Nucleus accumbens (tissue), 56 donors: ENCODE data around the gene MAST4.

ENCODE experiments used
- DNase-seq, 56 donors: peaks; one replicate each; lab custom pipeline; 2025; lab: John Stamatoyannopoulos, UW

Gene MAST4

DNA sequence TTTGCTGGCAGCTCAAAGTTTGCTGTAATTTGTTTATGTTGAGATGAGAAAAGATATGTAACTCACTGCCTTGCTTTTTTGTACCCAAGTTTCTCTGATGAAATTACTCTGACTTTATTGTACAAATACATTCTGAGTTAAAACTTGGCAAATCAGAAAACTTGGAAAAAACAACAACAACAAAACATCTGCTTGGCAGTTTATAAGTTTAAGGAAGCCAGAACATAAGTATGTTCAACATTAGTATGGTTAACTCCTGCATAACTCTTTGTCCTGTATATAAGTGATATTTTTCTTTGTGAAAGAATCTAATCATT is 233.1 kb downstream of the MAST4 start:
- DNase-seq, result no peak

- no peak for DNase-seq
Measured at GRCh38 chr5:66829826-66830225, 233.6 kb downstream of the MAST4 start.

- no peak for DNase-seq
Measured at GRCh38 chr5:66830636-66831035, 234.4 kb downstream of the MAST4 start.

- DNase-seq, result no peak
Measured at GRCh38 chr5:66839636-66840185, 243.5 kb downstream of the MAST4 start.

DNA sequence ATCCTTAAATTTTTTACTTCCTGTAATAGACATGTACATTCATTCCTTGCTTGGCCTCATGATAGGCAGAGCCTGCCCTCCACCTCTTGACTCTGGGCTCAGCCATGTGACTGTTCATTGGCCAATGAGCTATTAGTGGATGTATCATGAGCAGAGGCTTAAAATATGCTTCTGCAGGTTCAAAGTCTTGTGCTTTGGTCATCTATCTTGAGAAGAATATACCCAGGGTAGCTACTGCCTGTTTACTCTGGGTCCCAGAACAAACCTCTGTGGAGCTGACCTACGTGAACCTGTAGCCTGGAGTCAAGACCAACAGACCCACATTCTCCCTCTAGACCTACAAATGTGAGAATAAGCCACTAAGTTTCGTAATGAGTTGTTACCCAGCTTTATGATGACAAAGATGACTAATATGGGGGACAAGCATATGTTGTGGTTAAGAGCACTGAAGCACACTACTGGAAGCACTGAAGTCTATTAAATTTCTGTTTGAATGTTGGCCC is 244.4 kb downstream of the MAST4 start:
- no peak for DNase-seq

GRCh38 chr5:66841264-66841663 is 245.1 kb downstream of the MAST4 start:
- DNase-seq, result no peak

DNA sequence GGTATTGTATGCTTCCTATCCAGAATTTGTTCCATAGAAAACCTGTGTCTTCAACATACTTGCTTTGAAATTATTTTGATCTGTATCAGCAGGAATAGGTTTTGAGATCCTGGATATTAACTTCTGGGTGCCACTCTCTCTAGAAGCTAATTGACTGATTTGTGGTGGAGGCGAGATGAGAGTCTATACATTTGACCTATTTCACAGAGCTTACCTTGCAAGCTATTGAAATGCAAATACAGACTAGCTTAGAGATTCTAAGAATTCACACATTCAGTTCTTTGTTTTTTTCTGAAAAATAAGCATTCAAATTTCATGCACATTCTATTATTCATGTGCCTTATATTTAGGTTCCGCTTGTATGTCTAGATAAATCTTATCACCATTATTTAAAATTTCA is 246.3 kb downstream of the MAST4 start:
- no peak for DNase-seq

DNA sequence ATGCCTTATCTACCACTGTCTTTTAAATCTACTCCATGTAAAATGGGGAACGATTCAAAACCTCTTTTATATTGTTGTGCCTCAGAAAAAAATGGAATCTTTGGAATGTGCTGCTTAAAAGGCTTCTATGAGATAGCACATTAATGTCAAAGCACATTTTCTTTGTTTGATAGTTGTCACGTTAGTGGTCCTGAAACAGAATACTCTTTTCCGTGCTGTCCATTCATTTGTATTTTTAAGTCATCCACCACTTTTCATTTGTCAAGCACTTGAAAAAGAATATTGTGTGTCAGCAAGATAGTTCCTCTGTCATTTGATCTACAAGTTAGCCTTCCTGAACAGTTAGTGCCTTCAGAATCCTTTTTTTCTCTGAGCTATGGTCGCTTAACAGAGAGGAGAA is 246.9 kb downstream of the MAST4 start:
- DNase-seq, result no peak

GRCh38 chr5:66848749-66849641 is 252.8 kb downstream of the MAST4 start:
- no peak for DNase-seq

DNA sequence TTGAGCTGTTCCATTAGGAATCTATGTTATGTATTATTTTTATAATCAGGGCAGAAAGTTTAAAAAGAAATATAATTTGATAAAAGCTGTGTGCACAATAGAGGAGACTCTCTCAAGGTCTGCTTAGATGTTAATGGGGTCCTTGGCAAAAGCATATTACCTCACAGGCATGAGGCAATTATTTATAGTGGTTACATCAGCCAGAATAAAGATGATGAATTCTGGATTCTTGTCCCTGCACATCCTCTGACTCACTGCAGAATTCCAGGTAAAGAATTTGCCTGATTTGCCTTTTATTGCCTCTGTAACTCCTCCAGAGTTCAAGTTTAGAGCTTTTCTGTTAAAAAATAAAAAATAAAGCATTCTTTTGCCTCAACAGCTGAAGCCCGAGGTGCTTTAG is 253.6 kb downstream of the MAST4 start:
- no peak for DNase-seq

GRCh38 chr5:66850354-66851075 is 254.3 kb downstream of the MAST4 start:
- no peak for DNase-seq

DNA sequence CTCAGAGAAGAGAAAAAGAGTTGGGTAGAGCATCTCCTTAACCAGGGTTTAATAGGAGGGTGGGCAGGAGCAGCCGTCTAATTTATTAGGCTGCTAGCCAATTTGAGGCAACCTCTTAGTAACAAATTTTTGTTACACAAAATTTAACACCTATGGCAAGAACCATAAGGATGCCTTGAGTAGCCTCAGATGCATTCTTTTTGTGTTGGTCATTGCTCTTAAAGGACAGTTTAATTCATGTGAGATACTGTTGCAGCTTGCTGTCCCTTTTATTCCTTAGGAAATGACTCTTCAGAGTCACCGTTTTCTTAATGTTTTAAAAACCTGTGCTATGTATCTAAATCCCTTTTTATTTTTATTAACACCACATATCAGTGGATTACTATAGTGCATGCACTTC is 255.1 kb downstream of the MAST4 start:
- no peak for DNase-seq

GRCh38 chr5:66854416-66854815 is 258.2 kb downstream of the MAST4 start:
- no peak for DNase-seq

DNA sequence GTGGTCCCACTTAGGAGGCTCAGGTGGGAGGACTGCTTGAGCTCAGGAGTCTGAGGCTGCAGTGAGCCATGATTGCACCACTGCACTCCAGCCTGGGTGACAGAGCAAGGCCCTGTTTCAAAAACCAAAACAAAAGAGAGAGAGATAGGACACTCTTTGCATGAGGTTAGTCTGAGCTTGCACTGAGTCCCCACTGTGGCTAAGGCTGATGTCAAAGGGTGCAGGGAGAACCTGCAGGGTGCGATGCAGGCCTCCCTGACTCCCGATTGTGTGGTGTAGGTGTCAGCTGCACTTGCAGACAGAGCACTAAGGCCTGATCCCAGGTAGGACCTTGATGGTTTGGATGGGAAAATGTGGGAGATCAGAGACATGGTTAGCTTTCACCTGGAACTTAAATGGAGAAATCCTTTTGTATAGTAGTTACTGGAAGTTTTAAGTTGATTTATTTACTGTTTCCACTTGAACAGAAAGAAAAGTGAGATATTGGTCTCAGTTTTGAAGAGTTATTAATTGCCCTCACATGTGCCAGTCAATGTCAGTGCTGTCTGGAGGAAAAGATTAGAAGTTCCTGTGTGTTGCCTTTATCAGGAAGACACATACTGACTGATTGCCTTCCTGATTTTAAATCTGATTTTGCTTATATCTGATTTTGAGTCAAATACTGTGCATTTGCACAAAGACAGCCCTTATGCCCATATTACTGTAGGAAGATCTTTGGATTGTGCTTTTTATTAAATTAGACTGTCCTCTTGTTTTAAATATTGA is 260.0 kb downstream of the MAST4 start:
- DNase-seq, result no peak

DNA sequence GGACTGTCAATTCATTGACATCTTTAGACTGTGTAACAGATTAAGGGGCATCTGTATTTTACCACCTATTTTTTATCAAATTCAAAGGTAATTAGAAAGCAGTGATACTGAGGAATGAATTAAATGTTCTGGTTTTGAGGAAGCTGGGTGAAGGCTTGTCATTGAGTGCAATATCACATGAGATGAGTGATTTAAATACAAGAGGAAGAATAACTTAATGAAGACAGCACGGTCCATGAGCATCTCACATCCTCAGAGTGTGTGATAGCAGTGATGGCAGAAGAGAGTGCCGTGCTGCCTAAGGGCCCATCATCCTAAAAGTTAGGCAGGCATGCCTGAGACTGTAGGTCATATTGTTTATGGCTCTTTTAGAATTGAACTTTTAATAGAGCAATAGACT is 263.3 kb downstream of the MAST4 start:
- DNase-seq, result no peak

DNA sequence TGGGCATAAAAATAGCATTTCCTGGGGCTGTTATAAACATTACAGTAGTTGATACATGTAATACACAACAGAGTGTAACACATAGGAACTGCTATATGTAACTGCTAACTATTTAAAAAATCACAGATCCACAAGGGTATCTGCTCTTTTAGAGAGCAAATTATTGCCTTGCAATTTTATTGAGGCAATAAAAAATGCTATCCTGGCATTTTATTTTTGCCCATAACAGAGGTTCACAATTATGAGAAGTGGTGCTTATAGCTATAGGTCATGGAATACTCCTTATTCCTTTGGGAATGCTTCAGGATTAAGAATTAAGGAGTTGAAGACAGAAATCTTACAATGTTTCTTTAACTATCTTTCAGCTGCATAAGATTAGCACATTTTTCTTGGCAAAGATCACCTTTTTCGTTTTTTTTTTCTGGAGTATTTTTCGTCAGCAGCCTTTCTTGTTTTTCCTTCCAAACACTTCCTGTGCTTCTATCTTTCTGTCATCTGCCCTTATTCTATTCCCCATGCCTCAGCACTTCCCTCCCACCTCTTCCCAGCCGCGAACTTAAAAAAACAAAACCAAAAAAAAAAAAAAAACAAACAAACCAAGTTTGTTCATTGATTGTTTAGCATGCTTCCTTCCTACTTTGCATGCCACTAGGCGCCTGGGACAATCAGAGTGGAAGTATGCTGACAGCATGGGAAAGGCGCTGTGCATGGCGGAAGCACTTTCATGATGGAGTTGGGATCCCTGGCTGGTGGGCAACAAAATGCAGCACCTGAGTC is 264.2 kb downstream of the MAST4 start:
- no peak for DNase-seq

DNA sequence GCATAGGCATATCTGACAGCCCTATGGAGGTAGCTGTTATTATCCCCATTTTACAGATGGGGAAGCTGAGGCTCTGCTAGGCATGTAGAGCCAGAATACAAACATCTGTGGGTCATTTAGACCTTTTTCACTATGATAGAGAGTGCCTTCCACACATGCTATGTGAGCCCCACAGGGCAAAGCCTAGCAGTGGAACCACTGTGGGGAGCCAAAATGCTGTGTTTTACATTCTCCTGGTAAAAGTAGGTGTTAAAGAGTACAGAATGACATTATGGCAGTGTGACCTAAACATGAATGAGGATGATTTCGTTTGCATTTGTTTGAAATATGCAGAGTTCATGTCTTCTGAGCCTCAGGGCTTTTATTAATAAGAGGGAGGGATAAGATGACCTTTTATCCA is 265.2 kb downstream of the MAST4 start:
- no peak for DNase-seq

DNA sequence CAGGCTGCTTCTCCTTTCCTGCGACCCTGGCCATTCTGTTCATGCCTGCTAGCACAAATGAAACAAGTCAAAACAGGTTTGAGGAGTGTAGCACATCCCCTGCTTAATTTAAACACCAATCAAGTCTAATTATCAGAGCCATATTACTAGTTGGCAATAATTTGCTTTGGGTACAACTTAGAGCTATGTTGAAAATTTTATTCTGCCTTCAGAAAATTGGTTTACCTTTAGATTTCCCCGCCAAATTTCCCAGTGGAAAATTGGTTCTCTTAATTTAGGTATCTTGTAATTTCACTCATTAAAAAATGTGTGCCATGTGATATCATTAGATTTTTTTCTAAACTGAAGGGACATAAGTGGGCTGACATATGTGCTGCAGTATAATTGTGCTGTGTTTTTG is 265.8 kb downstream of the MAST4 start:
- DNase-seq, result no peak

DNA sequence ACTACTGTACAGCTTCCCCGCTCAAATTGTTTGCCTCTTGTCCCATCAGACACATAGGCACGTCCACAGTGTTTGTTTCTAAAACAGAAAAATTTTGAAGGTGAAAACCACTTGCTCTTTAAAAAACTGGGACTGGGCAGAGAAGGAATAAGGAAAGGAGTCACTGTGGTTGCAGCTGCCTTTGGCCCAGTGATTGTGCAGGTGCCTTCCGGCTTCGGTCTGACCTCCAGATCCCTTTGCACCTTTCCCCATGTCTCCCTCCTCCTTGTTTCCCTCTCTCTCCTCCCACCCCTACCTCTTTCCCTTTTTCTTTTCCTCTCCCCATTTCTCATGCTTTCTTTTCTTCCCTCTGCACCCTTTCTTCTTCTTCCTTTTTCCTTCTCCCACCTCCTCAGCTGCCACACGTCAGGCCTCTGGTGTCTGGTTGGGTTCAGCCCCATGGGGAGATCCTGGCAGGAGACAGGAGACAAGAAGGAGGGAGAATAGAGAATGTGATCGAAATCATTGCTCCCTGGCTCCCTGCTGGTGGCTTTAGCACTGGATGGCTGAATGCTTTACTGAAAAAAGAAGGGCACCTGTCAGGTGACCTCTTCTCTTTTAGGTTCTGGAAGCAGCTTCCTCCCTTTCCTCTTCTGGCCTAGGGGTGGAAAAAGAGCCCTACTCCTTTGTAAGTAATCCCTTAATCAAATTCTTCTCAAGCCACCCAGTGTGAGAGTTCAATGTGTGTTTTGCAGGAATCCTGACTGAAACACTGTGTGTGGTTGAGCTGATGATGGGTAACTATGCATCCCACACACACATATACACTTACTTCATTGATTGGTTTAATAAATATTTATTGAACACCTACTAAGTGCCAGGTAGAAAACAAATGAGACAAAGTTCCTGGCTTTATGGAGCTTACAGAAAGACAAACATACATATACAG is 267.3 kb downstream of the MAST4 start:
- no peak for DNase-seq
